Measurements from ENCODE around the gene YDJC. TPM values are rescaled to one million over a fixed set of nuclear protein-coding genes. Genes with fewer than 3 reads are reported as not detected.
A peak's percentile ranks its signal among the peaks of the same experiment; 100 is the strongest.

The YDJC gene
- total and polyA plus RNA-seq, 2 of the 13 experiments (the other 11 are each of a cell fraction or from before 2014, with no cell fraction given) = 15.3 to 32.0 TPM

GRCh38 chr22:21629255-21630149 lies at the start of gene YDJC (continued):
- peak; percentile 68; the same call in 1 of the 2 replicates for TF ChIP-seq ZBTB7B (CRISPR knock-in tag; IDR thresholded peaks at IDR 0.05)
- 0 out of 2 replicates have a peak, but pooled peaks have one; percentile 62 for TF ChIP-seq WIZ (CRISPR knock-in tag; IDR thresholded peaks at IDR 0.05)
- TF ChIP-seq TP53 (CRISPR knock-in tag; conservative IDR thresholded peaks at IDR 0.05) = peak; percentile 92
- TF ChIP-seq LCORL (IDR thresholded peaks at IDR 0.05) = no peak
- TF ChIP-seq LCORL (CRISPR knock-in tag; IDR thresholded peaks at IDR 0.05) = peak; percentile 76
- peak; percentile 74 for TF ChIP-seq ZNF547 (CRISPR knock-in tag; IDR thresholded peaks at IDR 0.05)
- peak; percentile 82; the same call in 1 of the 2 replicates for TF ChIP-seq KLF12 (CRISPR knock-in tag; IDR thresholded peaks at IDR 0.05; ENCODE audit: borderline replicate concordance)
- TF ChIP-seq SOX6 (IDR thresholded peaks at IDR 0.05) = no peak
- TF ChIP-seq SOX6 (CRISPR knock-in tag; IDR thresholded peaks at IDR 0.05) = peak; percentile 73
- TF ChIP-seq MLXIP (CRISPR knock-in tag; IDR thresholded peaks at IDR 0.05; ENCODE audit: borderline replicate concordance) = peak; percentile 91
- TF ChIP-seq ZNF234 (CRISPR knock-in tag; conservative IDR thresholded peaks at IDR 0.05) = no peak
- TF ChIP-seq HES4 (CRISPR knock-in tag; IDR thresholded peaks at IDR 0.05; ENCODE audit: borderline replicate concordance) = peak; percentile 44; the same call in 1 of the 2 replicates
- peak; percentile 87 for TF ChIP-seq TFE3 (CRISPR knock-in tag; IDR thresholded peaks at IDR 0.05)
- TF ChIP-seq HNRNPK (IDR thresholded peaks at IDR 0.05; ENCODE audit: low read depth, low read length, poor library complexity, severe bottlenecking) = no peak
- peak; percentile 67 for TF ChIP-seq ZNF12 (CRISPR knock-in tag; IDR thresholded peaks at IDR 0.05)
- no peak for TF ChIP-seq ZNF260 (CRISPR knock-in tag; IDR thresholded peaks at IDR 0.05; ENCODE audit: borderline replicate concordance, low read depth)
- TF ChIP-seq THAP9 (CRISPR knock-in tag; IDR thresholded peaks at IDR 0.05; ENCODE audit: borderline replicate concordance) = no peak; the same call in none of the 2 replicates
- TF ChIP-seq NFKBIZ (CRISPR knock-in tag; IDR thresholded peaks at IDR 0.05) = peak; percentile 97
- peak; percentile 85; the same call in 1 of the 2 replicates for TF ChIP-seq ZNF678 (CRISPR knock-in tag; IDR thresholded peaks at IDR 0.05)
- peak; percentile 99 for TF ChIP-seq ELF3 (CRISPR knock-in tag; IDR thresholded peaks at IDR 0.05)
- no peak for TF ChIP-seq ZNF724P (CRISPR knock-in tag; IDR thresholded peaks at IDR 0.05; ENCODE audit: borderline replicate concordance)
- TF ChIP-seq ZNF576 (CRISPR knock-in tag; IDR thresholded peaks at IDR 0.05) = peak; percentile 92
- TF ChIP-seq ZFP36L2 (CRISPR knock-in tag; IDR thresholded peaks at IDR 0.05) = 0 out of 2 replicates have a peak, but pooled peaks have one; percentile 22
